Measurements from ENCODE around the gene MAST2.
"Not testable (repeated sequence)": the region's sequence is repeated elsewhere in the genome, so short reads cannot be mapped to it uniquely, and the experiment has no call there.

MAST2 gene

DNA sequence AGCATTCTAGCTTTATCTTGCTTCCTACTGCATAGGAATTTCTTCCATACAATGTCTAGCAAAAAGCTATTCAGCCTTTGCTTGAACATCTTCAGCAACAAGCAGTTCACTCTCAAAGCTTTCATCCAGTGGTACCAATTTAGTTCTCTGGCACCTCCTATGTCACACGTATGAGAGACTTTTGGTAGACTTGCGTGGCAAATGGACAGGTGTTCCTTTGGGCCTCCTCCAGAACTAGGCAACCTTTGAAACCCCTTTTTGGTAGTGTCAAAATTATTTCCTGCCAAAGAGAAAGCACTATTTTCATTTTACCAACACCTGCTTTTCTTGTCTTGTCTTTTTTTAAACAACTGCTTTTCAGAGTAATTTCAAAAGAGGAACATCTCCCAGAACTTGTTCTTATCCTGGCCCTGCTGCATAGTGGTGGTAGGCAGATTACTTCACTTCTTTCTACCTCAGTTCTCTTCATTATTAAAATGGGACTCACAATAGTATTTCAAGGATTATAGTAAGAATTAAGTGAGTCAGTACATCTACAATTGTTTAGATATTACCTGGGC lies 122.4 kb downstream of the MAST2 start:
- Histone ChIP-seq H3F3A (ENCODE audit: insufficient read depth, low read length) (peaks cover 19% of the 10 kb centered on the region), H3K9me2 (replicated peaks; ENCODE audit: insufficient read depth, low read length) (no peaks in the 10 kb centered on the region), H3K4me1 (ENCODE audit: low read length) (peaks cover 24% of the 10 kb centered on the region), H3K9ac (ENCODE audit: low read length) (peak overlapping the region; percentile 11; the same call in 1 of the 2 replicates), H3K4me3 (ENCODE audit: low read length) (peak overlapping the region; percentile 8; the same call in 1 of the 2 replicates), H3K27me3 (replicated peaks; ENCODE audit: insufficient read depth, low read length) (no peaks in the 10 kb centered on the region), H3K4me2 (ENCODE audit: low read depth, low read length) (peak overlapping the region; percentile 64), H3K36me3 (replicated peaks; ENCODE audit: insufficient read depth, low read length) (no peaks in the 10 kb centered on the region), H4K20me1 (ENCODE audit: insufficient read depth, low read length) (no peaks in the 10 kb centered on the region), H3K79me2 (ENCODE audit: low read length) (peaks cover 28% of the 10 kb centered on the region), H3K9me3 (replicated peaks; ENCODE audit: insufficient read depth, low read length) (no peaks in the 10 kb centered on the region), H3K27ac (ENCODE audit: low read length) (peak overlapping the region; percentile 65), H2AFZ (ENCODE audit: low read length) (no peak overlapping the region)
- DNase-seq = peak; percentile 80
- no peak for TF ChIP-seq EZH2 (optimal IDR thresholded peaks at IDR 0.05; ENCODE audit: low read depth, low read length)
- TF ChIP-seq EZH2phosphoT487 (IDR thresholded peaks at IDR 0.05; ENCODE audit: low read length) = no peak
- no peak for TF ChIP-seq CTCF (IDR thresholded peaks at IDR 0.05; ENCODE audit: low read length)

GRCh38 chr1:45926330-45926729 lies 122.9 kb downstream of the MAST2 start:
- Histone ChIP-seq H3K9me3 (replicated peaks; ENCODE audit: insufficient read depth, low read length) (no peaks in the 10 kb centered on the region), H3K4me2 (ENCODE audit: low read depth, low read length) (peak overlapping the region; percentile 64), H3F3A (ENCODE audit: insufficient read depth, low read length) (peaks cover 19% of the 10 kb centered on the region), H3K9ac (ENCODE audit: low read length) (peak overlapping the region; percentile 11; the same call in 1 of the 2 replicates), H3K27ac (ENCODE audit: low read length) (peak overlapping the region; percentile 65), H3K36me3 (replicated peaks; ENCODE audit: insufficient read depth, low read length) (no peaks in the 10 kb centered on the region), H3K27me3 (replicated peaks; ENCODE audit: insufficient read depth, low read length) (no peaks in the 10 kb centered on the region), H2AFZ (ENCODE audit: low read length) (no peak overlapping the region), H3K79me2 (ENCODE audit: low read length) (peaks cover 29% of the 10 kb centered on the region), H3K4me1 (ENCODE audit: low read length) (peaks cover 24% of the 10 kb centered on the region), H3K9me2 (replicated peaks; ENCODE audit: insufficient read depth, low read length) (no peaks in the 10 kb centered on the region), H4K20me1 (ENCODE audit: insufficient read depth, low read length) (no peaks in the 10 kb centered on the region), H3K4me3 (ENCODE audit: low read length) (peak overlapping the region; percentile 8; the same call in 1 of the 2 replicates)
- DNase-seq = no peak
- no peak for TF ChIP-seq EZH2phosphoT487 (IDR thresholded peaks at IDR 0.05; ENCODE audit: low read length)
- TF ChIP-seq EZH2 (optimal IDR thresholded peaks at IDR 0.05; ENCODE audit: low read depth, low read length) = no peak
- TF ChIP-seq CTCF (IDR thresholded peaks at IDR 0.05; ENCODE audit: low read length) = no peak

DNA sequence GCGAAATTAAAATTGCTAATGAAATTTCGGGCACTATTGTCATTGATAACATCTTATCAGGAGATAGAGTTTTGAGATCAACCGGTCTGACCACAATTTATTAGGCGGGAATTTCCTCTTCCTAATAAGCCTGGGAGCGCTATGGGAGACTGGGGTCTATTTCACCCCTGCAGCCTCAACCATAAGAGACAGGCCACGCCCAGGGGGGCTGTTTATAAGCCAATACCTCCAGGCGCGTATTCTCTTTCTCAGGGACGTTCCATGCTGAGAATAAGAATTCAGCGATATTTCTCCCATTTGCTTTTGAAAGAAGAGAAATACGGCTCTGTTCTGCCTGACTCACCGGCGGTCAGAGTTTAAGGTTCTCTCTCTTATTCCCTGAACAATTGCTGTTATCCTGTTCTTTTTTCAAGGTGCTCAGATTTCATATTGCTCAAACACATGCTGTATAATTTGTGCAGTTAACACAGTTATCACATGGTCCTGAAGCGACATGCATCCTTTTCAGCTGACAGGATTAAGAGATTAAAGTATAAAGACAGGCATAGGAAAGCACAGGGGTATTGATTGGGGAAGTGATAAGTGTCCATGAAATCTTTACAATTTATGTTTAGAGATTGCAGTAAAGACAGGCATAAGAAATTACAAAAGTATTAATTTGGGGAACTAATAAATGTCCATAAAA lies 124.0 kb downstream of the MAST2 start:
- H3K27ac ChIP-seq (ENCODE audit: low read length); H3K4me2 ChIP-seq (ENCODE audit: low read depth, low read length); DNase-seq; H2AFZ ChIP-seq (ENCODE audit: low read length); H3K9me2 ChIP-seq (replicated peaks; ENCODE audit: insufficient read depth, low read length); H3K27me3 ChIP-seq (replicated peaks; ENCODE audit: insufficient read depth, low read length); H4K20me1 ChIP-seq (ENCODE audit: insufficient read depth, low read length); H3K4me3 ChIP-seq (ENCODE audit: low read length); H3K36me3 ChIP-seq (replicated peaks; ENCODE audit: insufficient read depth, low read length); H3K9me3 ChIP-seq (replicated peaks; ENCODE audit: insufficient read depth, low read length); H3K9ac ChIP-seq (ENCODE audit: low read length): not testable (repeated sequence)
- Histone ChIP-seq H3K4me1 (ENCODE audit: low read length) (peaks cover 24% of the 10 kb centered on the region), H3K79me2 (ENCODE audit: low read length) (peaks cover 25% of the 10 kb centered on the region), H3F3A (ENCODE audit: insufficient read depth, low read length) (peaks cover 19% of the 10 kb centered on the region)
